ENCODE measurements around the gene VIM.

DNA sequence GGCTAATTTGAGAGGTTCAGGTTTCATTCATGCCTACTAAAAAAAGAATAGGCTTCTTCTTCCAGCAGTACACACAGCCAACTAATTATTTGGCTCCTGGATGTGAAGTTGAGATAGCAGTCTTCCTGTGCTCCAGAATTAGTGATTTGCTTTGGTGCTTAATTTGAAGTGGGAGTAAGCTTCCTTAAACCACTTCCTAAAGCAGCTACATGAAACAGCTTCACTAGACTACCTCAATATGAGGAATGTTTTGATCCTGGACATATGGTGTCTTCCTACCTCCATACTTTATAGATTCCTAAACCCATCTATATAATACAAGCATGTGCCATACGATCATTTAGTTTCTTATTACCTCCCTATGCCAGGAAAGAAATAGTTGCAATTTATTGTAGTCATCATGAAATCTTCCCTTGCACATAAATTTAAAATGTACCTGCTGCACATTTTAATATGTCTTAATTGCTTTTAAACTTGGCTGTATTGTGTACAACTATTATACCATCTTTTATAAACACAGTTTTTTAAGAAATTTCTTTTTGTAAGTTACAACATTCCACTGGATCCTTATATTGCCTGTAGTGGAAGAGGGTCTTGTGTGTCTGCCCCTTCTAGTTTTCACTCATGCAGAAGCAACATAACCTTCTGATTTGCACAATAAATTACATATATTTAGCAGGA, 8.6 kb downstream of the VIM start:
- TF ChIP-seq CTCF (IDR thresholded peaks at IDR 0.05; ENCODE audit: low read depth, low read length) (no peak), EZH2phosphoT487 (IDR thresholded peaks at IDR 0.05; ENCODE audit: low read depth) (no peak)
